ENCODE results near the gene EML5.

DNA sequence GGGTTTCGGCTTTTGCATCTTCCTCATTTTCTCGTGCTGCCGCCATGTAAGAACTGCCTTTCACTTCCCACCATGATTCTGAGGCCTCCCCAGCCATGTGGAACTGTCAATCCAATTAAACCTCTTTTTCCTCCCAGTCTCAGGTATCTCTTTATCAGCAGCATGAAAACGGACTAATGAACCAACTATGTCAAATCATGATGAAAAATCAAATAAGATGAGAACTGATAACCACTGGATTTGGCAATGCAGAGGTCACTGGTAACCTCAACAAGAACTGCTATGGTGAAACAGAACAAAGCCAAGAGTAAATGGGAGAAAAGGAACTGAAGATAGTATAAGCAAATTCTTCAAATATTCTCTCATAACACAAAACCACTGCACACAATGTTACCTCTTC, 6.0 kb downstream of the EML5 start:
- TF ChIP-seq, protein P1, sequence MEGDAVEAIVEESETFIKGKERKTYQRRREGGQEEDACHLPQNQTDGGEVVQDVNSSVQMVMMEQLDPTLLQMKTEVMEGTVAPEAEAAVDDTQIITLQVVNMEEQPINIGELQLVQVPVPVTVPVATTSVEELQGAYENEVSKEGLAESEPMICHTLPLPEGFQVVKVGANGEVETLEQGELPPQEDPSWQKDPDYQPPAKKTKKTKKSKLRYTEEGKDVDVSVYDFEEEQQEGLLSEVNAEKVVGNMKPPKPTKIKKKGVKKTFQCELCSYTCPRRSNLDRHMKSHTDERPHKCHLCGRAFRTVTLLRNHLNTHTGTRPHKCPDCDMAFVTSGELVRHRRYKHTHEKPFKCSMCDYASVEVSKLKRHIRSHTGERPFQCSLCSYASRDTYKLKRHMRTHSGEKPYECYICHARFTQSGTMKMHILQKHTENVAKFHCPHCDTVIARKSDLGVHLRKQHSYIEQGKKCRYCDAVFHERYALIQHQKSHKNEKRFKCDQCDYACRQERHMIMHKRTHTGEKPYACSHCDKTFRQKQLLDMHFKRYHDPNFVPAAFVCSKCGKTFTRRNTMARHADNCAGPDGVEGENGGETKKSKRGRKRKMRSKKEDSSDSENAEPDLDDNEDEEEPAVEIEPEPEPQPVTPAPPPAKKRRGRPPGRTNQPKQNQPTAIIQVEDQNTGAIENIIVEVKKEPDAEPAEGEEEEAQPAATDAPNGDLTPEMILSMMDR (IDR thresholded peaks at IDR 0.05; ENCODE audit: low read depth, low read length) = no peak
- no peak for TF ChIP-seq EZH2phosphoT487 (IDR thresholded peaks at IDR 0.05; ENCODE audit: low read depth)

Measured in OCI-LY3 (cell line).